Psoas muscle (tissue), 8 donors: Measurements from ENCODE around the gene RTL1. TPM values are rescaled to one million over a fixed set of nuclear protein-coding genes. Genes with fewer than 3 reads are reported as not detected.

Experiments
- ATAC-seq, 4 donors: fragments of 200-7000 bp; cut with Tn5 transposase; one replicate each; pipeline ENCODE4 v1.9.1; 2020; ENCODE audit warnings: moderate library complexity in 3 of 4, mild to moderate bottlenecking in 2 of 4
- DNase-seq, 2 donors: peaks; one replicate each; pipeline ENCODE4 v3.0.0-alpha.2; 2020
- H3K27ac ChIP-seq: fragments of 200-600 bp; one replicate; pipeline ENCODE4 v1.8.0; 2022
- H3K27me3 ChIP-seq, 3 donors: fragments of 200-600 bp in 1 of 3; one replicate each; pipeline versions ENCODE4 v1.6.1 to v1.8.0; 2013 to 2022; ENCODE audit warnings: low read length in 2 of 3, mild to moderate bottlenecking in 2 of 3, moderate library complexity in 1 of 3; ENCODE audit not compliant: insufficient read depth in 3 of 3
- H3K36me3 ChIP-seq, 2 donors: fragments of 200-600 bp in 1 of 2; one replicate each; pipeline versions ENCODE4 v1.6.1 to v1.8.0; 2013 to 2022; ENCODE audit warnings: low read depth in 1 of 2, mild to moderate bottlenecking in 1 of 2, moderate library complexity in 1 of 2; ENCODE audit not compliant: insufficient read depth in 1 of 2
- H3K4me1 ChIP-seq: fragments of 200-600 bp; one replicate; pipeline ENCODE4 v1.8.0; 2022
- H3K4me3 ChIP-seq: fragments of 200-600 bp; one replicate; pipeline ENCODE4 v1.8.0; 2022; ENCODE audit warnings: mild to moderate bottlenecking
- H3K9me3 ChIP-seq: fragments of 200-600 bp; one replicate; pipeline ENCODE4 v1.8.0; 2022
- CTCF ChIP-seq: fragments of 200-600 bp; IDR thresholded peaks from one replicate; pipeline ENCODE4 v1.8.0; 2022; ENCODE audit warnings: antibody characterized with exemption
- WGBS, 3 donors: extraction: QIAGEN DNeasy Blood & Tissue Kit; methylation state at CpG; one replicate each; pipeline versions ENCODE4 v1.1.6 to v1.1.7; 2013; 5-methylcytosine and 5-hydroxymethylcytosine counted together
- intact Hi-C, 2 donors: fragments of 100-400 bp; cut with DNase I; formaldehyde crosslinking; loops; one replicate each; pipeline versions ENCODE4 v1.11.0 to v1.14.2; 2022
- polyA plus RNA-seq, 3 donors: library from polyadenylated mRNA; stranded (reverse); fragments of 200-250 nt; gene quantifications; one replicate each; pipeline ENCODE4 v1.2.3, GENCODE V29; 2013
- total RNA-seq, 4 donors: library from RNA; stranded (reverse); fragmentation: NEBNext Ultra II Directional in 2 of 4; extraction: Animal tissue kit (Norgen Biotek cat#: 25700) in 2 of 4; gene quantifications; one replicate each; pipeline versions ENCODE4 v1.2.1 to v1.2.4, GENCODE V29; 2021 to 2023
- donor health status: healthy with polysubstance abuse.
- donor health status: DM: no; HTN: no; CAD: no; lungs with moderate emphysema.
- donor health status: Bipolar disorder and iron deficiency.
- donor health status: healthy.
- donor health status: DM: yes; HTN: yes; CAD: no.
- donor health status: DM: no; HTN: no; CAD: no.
- donor health status: DM: no; HTN: no; CAD: no.
- donor health status: DM: yes; HTN: yes; CAD: no.

The RTL1 gene
- total and polyA plus RNA-seq, 7 donors, result 0.01 TPM; not detected in 6

GRCh38 chr14:100867631-100868315, 35.7 kb downstream of the RTL1 start:
- WGBS, 3 donors, result 76 to 83% (median 76%) methylated on average over 10 to 13 of the region's 13 CpGs
- no peak for TF ChIP-seq CTCF
- no peaks in the 10 kb centered on the region for H3K36me3 ChIP-seq
- no peaks in the 10 kb centered on the region for H3K4me1 ChIP-seq
- ATAC-seq (no peak), DNase-seq (peak in 1 of 2 donors; percentile 36)
- no peaks in the 10 kb centered on the region for H3K9me3 ChIP-seq
- H3K4me3 ChIP-seq, result no peak overlapping the region
- H3K27ac ChIP-seq, result no peak overlapping the region
- intact Hi-C loops, result no loop called here
- H3K27me3 ChIP-seq, result no peaks in the 10 kb centered on the region

- TF ChIP-seq CTCF, result no peak
- intact Hi-C loops, result no loop called here
- ATAC-seq, result no peak
- 84 to 85% (median 85%) methylated on average over 18 of the region's 18 CpGs for WGBS, 3 donors
- no peaks in the 10 kb centered on the region for H3K4me1 ChIP-seq
- H3K27me3 ChIP-seq, result no peaks in the 10 kb centered on the region
- H3K36me3 ChIP-seq, result no peaks in the 10 kb centered on the region
- no peak overlapping the region for H3K4me3 ChIP-seq
- no peak overlapping the region for H3K27ac ChIP-seq
- no peaks in the 10 kb centered on the region for H3K9me3 ChIP-seq
- peak in 1 of 2 donors; percentile 41 for DNase-seq
Measured at GRCh38 chr14:100866666-100867630, 36.6 kb downstream of the RTL1 start.

- Histone ChIP-seq H3K4me3 (no peak overlapping the region), H3K27me3 (no peaks in the 10 kb centered on the region), H3K4me1 (no peaks in the 10 kb centered on the region), H3K9me3 (no peaks in the 10 kb centered on the region), H3K36me3 (no peaks in the 10 kb centered on the region), H3K27ac (no peak overlapping the region)
- TF ChIP-seq CTCF, result no peak
- no peak for ATAC-seq
- DNase-seq, result peak in 1 of 2 donors; percentile 30
- intact Hi-C loops, result no loop called here
- 77 to 82% (median 81%) methylated on average over 22 of the region's 22 CpGs for WGBS, 3 donors
Measured at GRCh38 chr14:100865682-100866591, 37.6 kb downstream of the RTL1 start.

- Histone ChIP-seq H3K27me3 (no peaks in the 10 kb centered on the region), H3K27ac (no peak overlapping the region), H3K9me3 (no peaks in the 10 kb centered on the region), H3K36me3 (no peaks in the 10 kb centered on the region), H3K4me1 (no peaks in the 10 kb centered on the region), H3K4me3 (no peak overlapping the region)
- peak in 1 of 2 donors; percentile 42 for DNase-seq
- TF ChIP-seq CTCF, result no peak
- intact Hi-C loops, result no loop called here
- ATAC-seq, result no peak
- whole genome bisulfite sequencing, 3 donors, result 50 to 63% (median 54%) methylated on average over 9 of the region's 9 CpGs
Measured at GRCh38 chr14:100864960-100865681, 38.4 kb downstream of the RTL1 start.
